Measurements from ENCODE around the gene CALML5.

CALML5 gene

DNA sequence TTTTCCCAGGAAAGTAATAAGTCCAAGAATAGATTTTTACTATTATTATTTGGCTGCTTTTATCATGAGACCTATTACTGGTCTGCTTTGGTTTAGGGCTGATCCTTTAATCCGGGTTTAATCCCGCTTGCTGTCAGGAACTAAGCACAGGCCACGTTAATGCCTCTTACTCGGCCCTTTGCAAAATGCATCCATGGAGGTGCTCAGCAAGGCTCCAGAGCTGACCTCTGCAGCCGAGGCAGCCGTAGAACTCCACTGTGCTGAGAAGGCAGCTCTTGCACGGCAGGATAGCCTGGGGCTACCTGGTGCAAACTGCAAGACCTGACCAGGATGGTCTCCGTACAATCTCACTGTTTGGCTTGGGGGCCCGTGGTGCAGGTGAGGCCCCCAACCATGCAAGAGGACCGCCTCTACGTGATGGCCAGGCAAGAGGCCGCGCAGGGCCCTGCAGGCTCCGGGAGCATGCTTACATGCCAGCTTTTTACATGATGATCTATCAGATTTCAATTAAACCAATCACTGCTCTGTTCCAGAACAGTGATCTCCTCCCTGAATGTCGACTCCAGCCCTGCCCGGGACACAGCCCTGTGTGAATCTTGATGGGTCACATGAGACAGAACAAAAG lies 15.0 kb upstream of the CALML5 start:
- no peak for DNase-seq

DNA sequence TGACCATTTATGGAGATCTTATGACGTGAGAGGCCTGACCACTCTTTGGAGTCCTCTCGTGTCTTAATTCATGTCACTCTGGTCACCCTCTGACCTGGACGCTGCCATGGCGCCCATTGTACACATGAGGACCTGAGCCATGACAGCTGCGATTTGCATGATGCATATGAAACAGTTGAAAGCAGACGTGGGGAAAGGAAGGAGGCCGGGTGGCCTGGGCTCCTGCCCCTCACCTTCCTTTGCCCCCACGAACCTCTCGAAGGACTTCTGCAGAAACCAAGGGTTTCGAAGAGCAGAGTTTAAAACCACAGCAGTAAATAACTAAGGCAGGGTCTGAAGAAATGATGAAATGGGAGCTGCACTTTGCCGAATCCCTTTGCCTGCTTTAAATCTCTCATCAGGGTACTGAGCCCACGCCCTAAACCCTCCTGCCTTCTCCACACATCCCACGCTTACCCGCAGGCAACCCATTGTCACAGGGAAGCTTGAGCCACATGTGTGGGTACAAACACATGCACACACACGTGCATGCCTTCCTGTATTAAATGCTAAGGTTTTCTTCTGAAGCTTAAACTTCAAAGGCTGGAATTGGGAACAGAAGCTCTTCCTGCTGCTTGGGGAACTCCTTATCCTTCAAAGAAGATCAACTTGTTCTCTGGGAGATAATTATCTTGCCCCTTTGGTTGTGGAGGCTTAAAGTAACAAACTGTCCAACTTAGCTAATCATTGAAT lies 13.7 kb upstream of the CALML5 start:
- no peak for DNase-seq

DNA sequence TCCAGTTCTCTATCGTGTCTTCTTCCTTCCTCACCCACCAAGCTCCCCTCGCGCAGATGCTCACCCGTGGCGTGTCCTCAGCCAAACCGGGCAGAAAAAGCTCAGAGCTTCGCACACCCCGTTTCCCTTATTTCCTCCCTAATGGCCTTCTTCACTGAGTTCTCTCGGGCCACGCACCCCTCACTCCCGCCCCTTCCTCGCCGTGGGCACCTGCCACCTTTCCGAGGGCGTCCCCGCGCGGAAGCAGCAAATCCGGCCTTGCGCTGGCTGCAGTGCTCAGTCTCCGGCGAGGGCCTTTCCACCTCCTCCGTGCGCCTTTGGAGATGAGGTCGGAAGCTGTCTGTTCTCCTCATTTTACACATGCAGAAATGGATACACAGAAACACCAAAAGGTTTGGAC lies 13.0 kb upstream of the CALML5 start:
- DNase-seq: no peak

DNA sequence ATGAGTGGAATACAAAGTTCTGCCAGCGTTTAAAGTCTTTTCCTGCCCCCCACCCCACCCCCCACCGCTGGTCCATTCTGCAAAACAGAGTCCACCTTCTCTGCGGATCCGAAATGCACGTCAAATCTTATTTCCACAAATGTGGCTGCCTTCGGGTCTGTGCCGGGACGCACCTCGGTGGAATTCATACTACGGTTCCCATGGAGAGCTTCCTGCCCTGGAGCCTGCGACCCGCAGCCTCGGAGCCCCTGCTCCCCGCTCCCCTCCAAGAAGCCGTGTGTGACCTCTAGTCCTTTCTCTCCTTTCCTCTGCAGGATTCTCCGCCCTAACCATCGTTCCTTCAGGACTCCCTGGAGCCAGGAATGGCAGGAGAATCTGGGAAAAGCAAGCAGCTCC lies 12.5 kb upstream of the CALML5 start:
- DNase-seq: no peak

DNA sequence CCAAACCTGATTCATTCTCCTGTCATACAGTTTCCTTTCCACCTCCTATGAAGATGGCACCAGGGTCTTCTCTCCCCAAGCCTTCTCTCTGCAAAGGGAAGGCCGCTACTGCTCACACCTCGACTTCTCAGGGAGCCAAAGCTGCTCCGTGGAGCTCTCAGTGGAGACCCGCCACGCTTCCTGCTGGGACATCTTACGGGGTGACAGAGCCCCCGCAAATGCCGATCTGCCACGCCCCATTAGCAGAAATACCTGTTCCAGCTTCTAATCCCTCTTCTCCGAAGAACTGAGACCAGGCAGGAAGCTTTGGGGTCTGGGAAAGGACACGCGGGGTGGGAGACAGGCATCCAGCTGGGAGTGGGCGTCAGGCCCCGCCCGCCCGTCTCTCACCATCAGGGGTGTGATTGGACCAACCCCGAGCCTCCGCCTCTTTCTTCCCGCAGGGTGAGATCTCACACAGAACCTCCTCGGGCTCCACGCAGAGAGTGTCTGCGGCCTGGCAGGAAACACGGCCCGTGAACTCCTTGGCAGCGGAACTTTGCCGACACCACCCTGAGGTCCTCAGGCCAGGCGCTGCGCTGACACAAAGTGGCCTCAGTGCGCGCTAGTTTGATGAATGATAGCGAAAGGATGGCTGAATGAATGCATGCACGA lies 12.0 kb upstream of the CALML5 start:
- no peak for DNase-seq

DNA sequence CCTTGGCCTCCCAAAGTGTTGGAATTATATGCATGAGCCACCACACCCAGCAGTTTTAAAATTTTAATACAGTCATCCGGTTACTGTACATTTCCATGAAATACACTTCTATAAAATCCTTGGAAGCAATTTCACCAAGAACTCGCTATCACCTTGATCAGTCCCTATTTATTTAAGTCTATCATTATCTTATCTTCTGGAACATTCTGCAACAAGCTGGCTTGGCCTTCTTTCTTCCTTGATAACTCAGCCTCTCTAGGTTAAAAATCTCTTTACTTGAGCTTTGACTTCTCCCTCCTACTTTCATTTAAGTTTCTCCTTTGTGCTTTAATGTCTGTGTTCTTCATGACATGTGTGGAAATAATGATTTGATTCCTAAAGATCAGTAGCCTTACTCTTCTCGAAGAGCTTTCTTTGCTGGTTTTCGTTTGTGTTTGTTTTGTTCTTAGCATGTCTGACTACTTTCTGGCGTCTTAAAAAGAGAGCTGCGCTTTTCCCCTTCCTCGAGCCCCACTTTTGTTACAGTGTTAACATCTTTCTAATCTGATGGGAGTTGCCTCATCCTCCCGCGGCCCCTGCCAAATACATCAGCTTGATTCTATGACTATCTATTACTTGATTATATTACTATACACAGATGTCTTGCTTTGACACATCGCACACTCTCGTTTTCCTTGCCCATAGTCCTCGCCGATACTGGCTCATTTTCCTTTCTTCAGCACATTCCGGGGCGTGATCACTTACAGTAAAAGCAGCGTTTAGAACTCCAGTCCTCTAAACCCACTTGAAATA lies 11.1 kb upstream of the CALML5 start:
- no peak for DNase-seq

DNA sequence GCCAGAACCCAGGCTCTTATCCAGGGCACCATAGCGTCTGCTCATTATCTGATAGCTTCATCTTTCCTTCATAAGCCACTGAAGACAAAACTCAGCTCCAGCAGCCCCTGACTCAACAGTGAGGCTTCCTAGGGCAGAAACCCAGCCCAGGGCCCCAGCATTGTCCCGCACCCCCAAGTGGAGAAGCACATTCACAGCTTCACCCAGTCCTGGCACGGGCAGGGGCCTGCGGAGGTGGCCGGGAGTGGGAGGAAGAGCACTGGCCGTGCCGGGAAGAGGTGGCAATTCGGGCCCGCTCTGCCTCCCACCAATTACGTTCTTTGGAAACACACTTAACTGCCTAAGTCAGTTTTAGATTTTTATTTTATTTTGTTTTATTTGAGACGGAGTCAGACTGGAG lies 10.3 kb upstream of the CALML5 start:
- DNase-seq: no peak

DNA sequence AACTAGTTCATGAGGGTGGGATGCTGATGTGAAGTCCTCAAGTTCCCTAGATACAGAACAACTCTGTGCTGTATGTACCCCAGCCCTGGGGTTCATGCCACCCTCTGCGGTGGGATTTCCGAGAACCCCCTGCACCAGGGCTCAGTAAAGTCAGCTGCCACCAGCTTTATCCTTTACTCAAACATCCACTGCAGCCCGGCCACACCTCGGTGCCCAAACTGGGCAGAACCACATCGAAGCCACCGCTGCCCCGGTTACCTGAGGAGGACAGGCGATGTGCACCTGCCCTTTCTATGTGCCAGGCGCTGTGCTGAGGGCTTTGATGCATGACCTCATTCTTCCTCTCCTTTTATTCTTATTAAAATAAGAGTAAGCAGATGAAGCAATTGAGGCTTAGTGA lies 9.9 kb upstream of the CALML5 start:
- DNase-seq: no peak

DNA sequence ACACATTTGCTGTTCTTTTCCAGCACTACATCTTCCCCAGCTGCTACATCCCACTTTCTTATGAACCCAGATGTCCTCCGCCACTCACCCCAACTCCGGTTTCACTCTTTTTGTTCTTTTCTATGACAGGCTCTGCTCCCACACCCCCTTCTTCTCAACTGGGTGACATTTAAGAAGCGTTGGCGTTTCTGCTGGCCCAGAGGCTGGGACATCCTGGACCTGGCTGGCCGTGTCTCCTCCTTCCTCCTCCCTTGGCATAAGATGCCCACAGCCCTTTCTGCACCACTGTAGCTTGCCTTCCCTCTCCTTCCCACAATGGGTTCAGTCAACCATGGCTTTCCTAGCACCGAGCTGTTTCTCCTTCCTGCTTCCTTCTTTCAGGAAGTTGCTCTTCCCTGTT lies 9.4 kb upstream of the CALML5 start:
- no peak for DNase-seq

DNA sequence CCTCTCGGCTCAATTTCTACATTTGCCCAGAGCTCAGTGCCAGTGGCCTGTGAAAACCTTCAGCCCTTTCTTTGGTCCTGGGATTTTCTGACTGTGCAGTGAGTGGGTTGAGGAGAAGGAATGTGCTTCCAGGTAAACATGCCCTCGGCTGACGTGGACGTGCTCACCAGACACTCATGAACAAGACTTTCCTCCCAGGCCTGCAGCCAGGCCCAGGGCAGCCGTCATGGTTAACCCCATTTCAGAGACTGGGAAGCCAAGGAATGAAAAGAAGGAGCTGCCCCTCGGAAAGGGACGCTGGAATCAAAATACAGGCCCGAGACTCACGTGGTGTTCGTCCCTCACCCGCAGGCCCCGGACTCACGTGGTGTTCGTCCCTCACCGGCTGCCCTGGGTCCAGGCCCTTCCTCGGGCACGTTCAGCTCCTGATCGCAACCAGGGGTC lies 8.8 kb upstream of the CALML5 start:
- DNase-seq: no peak

DNA sequence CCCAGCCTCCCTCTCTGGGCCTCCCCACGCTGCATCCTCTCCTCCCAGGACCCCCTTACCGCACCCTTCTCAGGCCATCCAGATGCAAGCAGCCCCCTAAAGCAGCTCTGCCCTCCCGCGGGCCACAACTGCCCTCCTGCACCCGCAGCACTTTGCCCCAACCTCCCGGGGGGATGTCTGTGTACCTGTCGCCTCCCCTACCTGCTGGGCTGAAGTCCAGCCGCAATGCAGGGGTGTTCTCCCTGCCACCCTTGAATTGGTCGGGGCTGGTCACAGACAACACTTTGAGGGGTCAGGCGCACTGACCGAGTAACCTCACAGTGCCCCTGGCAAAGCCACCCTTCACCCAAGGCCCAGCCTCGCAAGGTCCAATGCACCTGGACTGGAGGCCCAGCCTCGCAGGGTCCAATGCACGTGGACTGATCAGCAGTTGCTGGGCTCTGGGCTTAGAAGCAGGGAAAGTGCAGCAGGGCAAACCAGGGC lies 8.3 kb upstream of the CALML5 start:
- DNase-seq: no peak

DNA sequence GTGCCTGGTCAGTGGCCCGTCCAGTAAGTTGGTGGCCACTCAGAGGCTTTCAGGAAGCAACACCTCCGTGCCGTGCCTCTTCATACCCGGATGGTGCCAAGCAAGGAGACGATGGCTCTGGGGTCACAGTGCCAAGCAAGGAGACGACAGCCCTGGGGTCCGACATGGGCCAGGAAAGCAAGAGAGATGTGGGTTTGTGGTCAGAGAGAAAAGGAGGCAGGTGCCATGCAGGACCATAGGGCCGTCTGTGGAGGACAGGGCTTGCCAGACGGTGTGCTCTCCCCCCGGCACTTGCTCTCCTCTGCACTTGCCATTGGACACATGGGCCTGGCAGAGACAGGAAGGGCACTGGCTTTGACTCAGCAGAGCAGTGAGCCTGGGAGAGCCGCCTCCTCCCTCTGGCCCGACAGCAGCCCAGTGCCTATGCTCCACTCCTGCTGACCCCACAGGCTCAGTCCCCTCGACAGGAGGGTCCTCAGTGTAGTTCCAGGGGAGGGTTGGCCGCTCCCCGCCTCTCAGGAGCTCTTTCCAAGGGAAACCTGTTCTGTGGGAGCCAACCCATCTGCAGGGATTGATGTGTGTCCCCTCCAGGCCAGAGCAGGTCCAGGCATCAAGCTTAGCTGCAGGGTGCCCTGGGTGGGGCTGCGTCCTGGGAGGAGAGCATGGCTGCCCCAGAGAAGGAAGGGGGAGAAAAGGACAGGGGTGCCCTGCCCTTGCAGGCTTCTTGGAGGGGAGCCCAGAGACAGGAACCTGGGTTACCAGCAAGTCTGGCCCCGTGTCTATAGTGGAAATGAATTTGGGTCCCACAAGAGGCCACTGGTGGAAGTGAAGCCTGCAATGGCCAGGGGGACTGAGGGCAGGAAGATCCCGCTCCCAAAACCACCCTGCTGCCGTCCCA lies 7.6 kb upstream of the CALML5 start:
- no peak for DNase-seq

DNA sequence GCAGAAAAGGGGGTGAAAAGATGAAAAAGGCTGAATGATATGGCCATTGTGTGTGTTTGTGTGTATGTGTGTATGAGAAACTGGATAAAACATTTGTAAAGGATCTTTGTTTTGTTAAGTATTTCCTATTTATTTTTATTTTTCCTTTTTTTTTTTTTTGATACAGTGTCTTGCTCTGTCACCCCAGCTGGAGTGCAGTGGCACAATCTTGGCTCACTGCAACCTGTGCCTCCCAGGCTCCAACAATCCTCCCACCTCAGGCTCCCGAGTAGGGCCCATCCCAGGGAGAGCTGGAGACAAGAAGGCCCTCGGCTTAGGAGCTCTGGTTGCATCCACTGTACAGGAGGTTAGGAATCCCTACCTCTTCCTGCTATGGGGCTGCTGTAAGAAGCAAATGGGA lies 6.9 kb upstream of the CALML5 start:
- no peak for DNase-seq

DNA sequence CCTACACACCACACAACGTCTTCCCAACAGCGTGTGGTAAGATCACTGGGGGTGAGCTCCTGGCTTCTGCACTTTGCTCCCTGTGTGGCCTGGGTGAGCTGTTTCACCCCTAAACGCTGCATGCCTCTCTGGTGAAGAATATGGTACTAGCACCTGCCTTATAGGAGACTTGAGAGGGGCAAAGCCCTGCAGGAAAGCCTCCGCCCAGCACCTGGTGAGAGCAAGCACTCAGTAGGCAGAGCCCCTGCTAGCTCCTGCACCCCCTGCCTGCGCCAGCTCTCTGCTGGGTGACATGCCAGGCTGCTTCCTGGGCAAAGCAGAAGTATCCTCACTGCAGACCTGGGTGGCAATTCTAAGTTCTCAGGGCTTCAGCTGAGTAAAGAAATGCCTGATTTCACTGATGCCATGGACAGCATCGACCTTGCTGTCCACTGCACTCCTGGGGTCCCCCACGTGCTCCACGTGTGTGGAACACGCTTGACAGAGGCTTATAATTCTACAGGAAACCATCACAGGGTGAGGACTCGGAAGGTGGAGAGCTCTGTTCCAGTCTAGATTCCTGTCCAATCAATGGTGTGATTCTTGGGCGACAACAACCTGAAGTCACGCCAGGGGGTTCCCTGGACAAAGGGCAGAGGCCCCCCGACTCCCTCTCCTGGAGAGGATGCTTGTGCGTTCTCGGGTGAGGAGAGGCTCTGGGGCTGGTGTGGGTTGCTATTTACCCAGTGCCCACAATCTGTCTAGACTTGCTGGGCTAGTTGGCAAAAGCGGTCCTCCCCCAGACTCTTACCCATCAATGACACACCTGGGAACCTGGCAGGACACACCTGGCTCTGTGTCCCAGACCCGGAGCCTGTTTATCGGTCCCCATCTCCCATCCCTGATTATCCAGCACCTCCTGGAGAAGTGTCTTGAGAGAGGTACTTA lies 5.0 kb upstream of the CALML5 start:
- DNase-seq: no peak

DNA sequence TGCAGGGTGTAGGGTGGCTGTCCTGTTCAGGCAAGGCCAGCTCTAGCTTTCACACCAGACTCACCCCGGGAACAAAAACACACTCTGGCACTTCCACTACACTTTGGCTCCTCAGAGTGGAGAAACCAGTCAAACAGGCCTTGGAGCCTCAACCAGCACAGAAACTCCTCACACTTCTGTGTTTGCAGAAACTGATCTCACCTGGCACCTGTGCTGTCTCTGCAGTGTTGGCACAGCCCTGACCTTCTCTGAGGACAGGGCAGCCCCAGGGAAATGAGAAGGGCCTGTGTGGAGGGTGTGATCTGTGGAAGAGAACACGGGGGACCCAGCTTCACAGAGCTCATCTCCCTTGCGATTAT lies 4.1 kb upstream of the CALML5 start:
- no peak for DNase-seq

DNA sequence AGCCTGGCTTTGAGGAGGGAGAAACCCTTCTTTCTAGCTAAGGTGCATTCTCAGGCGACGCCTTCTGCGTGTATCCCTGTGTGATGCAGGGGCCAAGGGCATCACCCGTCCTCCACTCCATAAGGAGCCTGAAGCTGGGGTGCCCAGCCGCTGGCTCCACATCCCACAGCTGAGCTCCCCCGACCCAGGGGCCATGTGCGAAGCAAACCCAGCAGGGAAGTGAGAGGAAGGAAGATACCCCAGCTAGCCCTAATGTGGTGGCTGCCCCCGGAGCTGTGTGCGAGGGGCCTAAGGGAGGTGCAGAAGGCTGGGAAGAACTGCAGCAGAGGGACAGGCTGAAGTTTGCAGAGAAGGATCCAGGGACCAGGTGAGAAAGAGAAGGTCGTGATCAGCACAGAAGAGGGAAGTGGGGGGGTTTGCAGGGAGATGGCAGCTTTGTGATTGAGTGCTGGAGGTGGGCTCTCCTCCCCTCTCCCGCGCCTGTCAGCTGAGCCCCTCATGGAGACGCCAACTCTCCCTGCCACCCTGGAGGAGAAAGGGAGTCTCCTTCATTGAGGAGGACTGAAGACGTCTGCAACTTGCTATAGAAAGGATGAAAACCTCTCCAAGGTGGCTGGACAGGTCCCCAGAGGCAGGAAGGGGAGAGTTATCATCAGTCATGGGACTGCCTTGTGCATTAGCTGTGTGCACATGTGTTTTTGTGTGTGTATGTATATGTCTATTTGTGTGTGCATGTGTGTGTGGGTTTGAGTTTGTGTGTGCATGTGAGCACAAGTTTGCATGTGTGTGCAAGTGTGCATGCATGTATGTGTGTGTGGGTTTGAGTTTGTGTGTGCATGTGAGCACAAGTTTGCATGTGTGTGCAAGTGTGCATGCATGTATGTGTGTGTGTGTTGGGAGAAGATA lies 3.5 kb upstream of the CALML5 start:
- DNase-seq: no peak

DNA sequence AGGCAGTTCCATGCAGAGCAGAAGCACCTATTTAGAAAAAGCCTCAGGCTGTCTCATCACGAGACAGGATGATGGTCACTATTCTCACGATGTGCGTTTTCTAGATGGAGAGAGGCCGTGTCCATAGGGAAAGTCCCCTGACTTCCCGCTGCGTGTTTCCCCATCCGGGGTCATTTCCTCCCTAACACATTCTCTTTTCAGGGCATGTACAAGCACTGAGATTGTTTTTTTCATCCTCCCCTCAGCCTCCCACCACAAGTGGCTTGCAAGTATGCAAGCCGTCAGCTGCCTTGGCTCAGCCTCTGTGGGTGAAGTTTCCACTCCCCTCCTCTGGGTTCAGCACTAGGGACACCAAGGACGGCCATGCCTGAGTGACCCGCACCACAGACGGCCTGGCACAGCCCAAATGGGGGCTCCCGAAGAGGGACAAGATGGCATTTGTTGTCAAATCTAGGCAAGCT lies 2.7 kb upstream of the CALML5 start:
- no peak for DNase-seq

DNA sequence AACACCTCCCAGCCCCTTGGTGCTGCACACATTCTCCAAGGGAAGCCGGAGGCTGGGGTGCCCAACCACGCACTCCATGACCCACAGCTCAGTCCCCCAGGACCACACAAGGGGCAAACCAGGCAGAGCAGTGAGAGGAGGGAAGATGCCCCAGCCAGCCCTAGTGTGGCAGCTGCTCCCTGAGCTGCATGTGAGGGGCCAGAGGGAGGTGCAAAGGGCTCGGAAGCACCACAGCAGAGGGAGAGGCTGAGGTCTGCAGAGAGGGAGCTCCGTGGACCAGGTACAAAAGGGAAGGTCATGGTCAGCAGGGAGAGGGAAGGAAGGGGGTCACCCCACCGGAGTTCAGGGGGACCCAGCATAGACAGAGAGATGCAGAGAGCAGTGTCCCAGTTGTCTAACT lies 1.5 kb upstream of the CALML5 start:
- DNase-seq: no peak

DNA sequence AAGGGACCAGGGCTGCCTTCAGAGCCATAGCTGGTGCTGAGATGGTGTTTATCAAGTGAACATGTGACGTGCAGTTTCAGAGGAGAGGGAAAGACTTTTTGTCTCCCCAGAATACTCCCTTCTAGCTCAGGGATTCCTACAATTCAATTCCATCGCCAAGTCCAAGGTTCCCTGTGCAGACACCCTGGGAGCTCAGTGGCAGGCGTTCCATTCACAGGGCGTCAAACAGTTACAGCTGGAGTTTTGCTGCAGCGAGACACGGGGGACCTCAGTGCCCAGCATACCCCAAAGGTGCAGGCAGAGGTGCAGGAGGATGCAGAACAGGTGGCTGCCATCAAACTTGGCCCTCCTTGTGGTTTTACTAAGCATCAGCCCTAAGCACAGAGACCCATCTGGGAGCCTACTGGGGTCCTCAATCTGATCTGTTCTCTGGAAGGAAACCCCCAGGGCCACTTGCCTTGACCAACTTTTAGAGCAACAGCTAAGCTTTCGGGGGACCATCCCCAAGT lies 846 bp upstream of the CALML5 start:
- DNase-seq: no peak

All from SW 1271 (cell line).